GM21825 (cell line): ENCODE measurements around the gene ARPP21.

Experiments used
- ATAC-seq: cut with Tn5 transposase; IDR thresholded peaks from one replicate; pipeline ENCODE4 v1.9.1; 2021; ENCODE audit warnings: mild to moderate bottlenecking, moderate library complexity; ENCODE audit not compliant: unreplicated experiment

ARPP21 gene

DNA sequence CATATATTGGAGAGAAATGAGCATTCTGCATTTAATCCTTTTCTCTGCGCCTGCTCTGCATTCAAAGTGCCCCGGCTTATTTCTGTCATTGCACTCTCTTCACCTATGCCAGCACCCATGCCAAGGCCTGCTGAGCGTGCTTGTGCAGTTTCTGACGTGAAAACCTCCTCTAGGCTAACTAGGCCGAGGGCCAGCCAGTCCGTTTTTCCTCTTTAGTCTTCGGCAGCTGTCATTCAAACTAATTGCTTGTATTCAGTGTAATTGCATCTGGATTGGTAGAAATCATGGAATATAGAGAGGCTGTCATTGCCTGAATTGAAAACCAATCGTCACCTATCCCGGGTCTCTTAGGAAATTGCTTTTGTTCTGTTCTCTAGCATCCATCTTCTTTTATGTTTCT, 94.0 kb downstream of the ARPP21 start:
- no peak for ATAC-seq

- ATAC-seq, result no peak
Observed at GRCh38 chr3:35733864-35734263, 94.5 kb downstream of the ARPP21 start.

GRCh38 chr3:35737080-35737479, 97.8 kb downstream of the ARPP21 start:
- ATAC-seq, result no peak

DNA sequence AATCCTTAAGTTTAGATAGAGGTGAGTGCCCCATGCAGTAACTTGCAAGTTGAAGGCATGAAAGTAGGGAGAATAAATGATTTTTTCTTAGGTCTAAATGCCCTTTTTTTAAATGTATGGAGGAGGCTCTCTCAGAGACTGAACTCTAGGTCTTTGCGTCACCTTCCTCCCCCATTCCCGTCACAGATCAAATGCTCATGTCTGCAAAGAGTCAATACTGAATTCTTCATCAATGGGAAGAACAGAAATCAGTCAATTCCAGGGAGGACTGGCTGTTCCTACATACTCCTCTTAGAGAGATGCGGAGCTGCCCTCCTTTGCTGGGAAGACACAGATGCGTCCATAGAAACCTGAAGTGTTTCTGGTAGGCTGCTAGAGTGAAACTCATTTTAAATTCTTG, 98.2 kb downstream of the ARPP21 start:
- no peak for ATAC-seq

GRCh38 chr3:35737934-35738706, 98.8 kb downstream of the ARPP21 start:
- no peak for ATAC-seq

DNA sequence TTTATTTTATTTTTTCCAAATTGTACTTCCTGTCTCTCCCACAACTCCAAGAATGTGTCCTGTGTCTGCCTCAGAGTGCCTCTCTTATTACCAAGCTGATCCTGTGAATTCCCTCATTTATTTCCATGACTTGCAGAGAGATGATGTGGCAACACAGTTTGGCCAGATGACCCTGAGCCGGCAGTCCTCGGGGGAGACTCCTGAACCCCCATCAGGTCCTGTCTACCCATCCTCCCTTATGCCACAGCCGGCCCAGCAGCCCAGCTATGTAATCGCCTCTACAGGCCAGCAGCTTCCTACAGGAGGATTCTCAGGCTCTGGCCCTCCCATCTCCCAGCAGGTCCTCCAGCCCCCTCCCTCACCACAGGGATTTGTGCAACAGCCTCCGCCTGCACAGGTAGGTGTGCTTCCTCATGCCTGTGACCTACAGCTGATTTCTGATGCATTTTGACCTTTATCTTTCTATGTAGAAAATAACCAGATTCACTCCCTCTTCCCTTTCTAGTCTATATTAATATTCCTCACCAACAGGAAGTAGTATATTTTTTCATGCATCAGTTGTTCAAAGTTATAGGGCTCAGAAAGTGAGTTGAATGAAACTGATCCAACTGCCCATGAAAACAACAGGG, 100.0 kb downstream of the ARPP21 start:
- ATAC-seq, result no peak

- ATAC-seq, result no peak
Observed at GRCh38 chr3:35739964-35740527, 100.7 kb downstream of the ARPP21 start.

DNA sequence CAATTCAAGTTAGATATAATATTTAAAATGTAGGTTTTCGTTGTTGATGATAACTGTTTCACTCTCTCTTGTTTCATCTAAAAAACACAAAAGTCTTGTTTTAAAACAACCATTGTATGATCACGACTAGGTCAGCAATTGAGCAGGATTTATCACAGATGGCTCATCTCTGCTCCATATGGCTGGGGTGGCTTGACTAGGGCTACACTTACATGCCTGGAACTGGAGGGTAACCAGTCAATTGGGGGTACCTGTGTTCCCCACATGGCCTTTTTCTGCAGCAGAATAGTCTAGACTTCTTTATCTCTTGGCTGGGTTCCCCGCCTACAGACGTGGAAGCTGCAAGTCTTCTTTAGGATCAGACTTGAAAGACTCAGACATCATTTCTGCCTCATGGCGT, 103.9 kb downstream of the ARPP21 start:
- ATAC-seq, result no peak

DNA sequence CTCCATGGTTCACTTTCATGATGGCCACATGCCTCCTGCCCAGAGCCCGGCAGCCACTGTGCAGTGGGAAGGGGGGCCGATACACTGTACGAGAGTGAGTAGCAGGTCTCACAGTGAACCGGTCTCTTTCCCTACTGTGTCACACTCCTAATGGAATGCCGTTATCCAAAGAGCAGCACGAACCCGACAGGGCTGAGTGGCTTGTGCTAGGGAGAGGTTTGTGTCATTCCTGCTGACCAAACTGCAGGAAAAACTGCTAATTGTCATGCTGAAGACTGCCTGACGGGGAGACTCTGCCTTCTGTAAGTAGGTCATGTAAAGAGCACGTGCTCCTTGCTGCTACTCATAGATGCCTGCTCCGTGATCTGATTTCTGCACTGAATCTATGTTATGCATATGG, 105.1 kb downstream of the ARPP21 start:
- ATAC-seq, result no peak

DNA sequence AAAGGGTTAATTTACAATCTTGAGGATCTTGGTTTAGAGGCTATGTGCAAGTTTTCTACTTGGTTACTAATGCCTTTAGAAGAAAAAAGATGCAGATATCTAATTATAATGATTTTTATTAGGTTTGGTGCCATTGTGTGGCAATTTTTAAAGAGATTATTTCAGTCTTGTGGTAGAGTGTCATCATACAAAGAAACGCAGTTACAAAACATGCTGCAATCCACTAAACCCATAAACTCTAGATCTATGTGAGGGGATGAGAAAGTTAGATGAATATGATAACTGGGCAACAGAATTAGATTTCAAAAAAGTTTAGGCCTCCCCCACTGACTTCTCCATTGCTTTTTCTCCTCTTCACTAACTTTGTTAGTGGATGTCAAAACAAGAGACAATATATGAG, 106.0 kb downstream of the ARPP21 start:
- no peak for ATAC-seq

- no peak for ATAC-seq
Observed at GRCh38 chr3:35745802-35746484, 106.6 kb downstream of the ARPP21 start.

DNA sequence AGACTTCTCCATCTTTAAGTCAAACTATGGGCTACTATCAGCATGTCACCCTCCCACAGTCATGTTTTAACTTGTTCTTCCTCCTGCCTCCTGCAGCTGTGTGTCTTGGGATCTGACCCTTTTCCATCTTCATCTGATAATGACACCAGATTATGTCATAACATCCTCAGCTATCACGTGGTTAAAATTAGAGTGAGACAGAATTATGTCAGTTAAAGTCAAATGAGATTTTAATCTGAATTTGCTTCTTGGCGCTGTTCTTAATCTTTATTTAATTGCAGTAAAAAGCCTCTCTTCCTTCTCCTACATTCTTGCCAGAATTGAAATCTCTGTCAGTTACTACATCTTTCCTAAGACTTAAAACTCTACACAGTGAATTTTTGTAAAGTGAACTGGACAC, 107.2 kb downstream of the ARPP21 start:
- ATAC-seq, result no peak

DNA sequence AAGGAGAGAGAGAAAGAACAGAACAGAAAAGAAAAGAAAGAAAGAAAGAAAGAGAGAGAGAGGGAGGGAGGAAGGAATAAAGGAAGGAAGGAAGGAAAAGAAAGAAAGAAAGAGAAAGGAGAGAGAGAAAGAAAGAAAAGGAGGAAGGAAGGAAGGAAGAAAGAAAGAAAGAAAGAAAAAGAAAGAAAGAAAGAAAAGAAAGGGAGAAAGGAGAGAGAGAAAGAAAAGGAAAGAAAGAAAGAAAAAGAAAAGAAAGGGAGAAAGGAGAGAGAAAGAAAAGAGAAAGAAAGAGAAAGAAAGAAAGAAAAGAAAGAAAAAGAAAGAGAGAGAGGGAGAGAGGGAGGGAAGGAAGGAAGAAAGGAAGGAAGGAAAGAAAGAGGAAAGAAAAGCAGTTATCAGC, 108.8 kb downstream of the ARPP21 start:
- ATAC-seq, result no peak

GRCh38 chr3:35751207-35751606, 111.9 kb downstream of the ARPP21 start:
- no peak for ATAC-seq

GRCh38 chr3:35757991-35758757, 118.8 kb downstream of the ARPP21 start:
- no peak for ATAC-seq

GRCh38 chr3:35760146-35760545, 120.8 kb downstream of the ARPP21 start:
- ATAC-seq, result no peak

- no peak for ATAC-seq
Observed at GRCh38 chr3:35761311-35761710, 122.0 kb downstream of the ARPP21 start.

- ATAC-seq, result no peak
Observed at GRCh38 chr3:35772381-35773015, 133.2 kb downstream of the ARPP21 start.

- no peak for ATAC-seq
Observed at GRCh38 chr3:35773417-35773816, 134.1 kb downstream of the ARPP21 start.

DNA sequence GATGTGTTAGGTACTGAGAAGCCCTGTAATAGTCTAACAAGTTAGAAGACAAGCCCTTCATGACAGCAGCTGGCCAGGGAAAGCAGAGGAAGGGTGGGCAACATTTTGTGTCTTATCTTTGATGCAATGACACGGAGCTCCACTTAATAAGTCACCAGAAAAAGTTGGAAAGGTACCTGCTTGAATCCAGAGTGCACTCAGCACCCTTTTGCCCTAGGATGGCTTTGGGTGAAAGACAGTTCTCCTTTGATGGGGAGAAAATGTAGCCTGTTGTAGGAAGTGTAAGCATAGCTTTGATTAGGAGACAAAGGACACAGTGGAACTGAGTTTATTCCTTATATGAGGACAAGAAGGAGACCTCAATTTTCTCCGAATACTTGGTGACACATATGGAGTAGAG, 137.0 kb downstream of the ARPP21 start:
- ATAC-seq, result no peak

DNA sequence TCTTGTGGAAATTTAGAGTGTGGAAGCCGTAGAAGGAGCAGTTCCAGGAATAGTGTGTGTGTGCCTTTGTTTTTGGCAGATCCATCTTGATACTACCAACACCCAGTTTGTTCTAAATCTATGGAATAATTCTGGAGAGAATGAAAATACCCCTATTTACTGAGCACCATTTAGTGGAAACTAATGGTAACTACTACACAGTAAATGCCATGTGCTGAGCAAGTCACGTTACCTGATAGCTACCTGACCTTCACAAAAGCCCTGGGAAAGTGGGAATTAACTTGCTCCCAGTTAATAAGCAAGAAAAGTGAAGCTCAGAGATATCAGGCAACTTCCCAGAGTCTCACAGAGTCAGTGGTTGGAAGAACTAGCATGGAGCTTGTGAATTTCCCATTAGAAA, 137.7 kb downstream of the ARPP21 start:
- ATAC-seq, result no peak
